GM18951 (cell line): ENCODE data around the gene CEP19.
"Not testable (repeated sequence)": the region's sequence is repeated elsewhere in the genome, so short reads cannot be mapped to it uniquely, and the experiment has no call there.

ENCODE experiments used
- POLR2A ChIP-seq: IDR thresholded peaks from 4 replicates; pipeline ENCODE4 v1.6.1; 2011; ENCODE audit warnings: mild to moderate bottlenecking; ENCODE audit not compliant: insufficient read length, insufficient read depth; ENCODE audit errors: extremely low read depth
- in situ Hi-C: fragments of 300-500 bp; cut with MboI; formaldehyde crosslinking; loops from one replicate; pipeline ENCODE4 v1.12.0; 2022; ENCODE audit warnings: low sequenced_read_pairs, mixed read lengths, inconsistent platforms; ENCODE audit not compliant: unreplicated experiment

CEP19 gene

GRCh38 chr3:196736670-196737374, 24.8 kb upstream of the CEP19 start:
- in situ Hi-C loops: no loop called here
- no peak for TF ChIP-seq POLR2A

- TF ChIP-seq POLR2A: no peak
These were observed 23.7 kb upstream of the CEP19 start for GRCh38 chr3:196735751-196736150.

GRCh38 chr3:196726788-196727675, 15.0 kb upstream of the CEP19 start:
- in situ Hi-C loops: no loop called here
- TF ChIP-seq POLR2A: no peak

More at GRCh38 chr3:196735751-196736150, 23.7 kb upstream of the CEP19 start:
- in situ Hi-C loops: no loop called here

- no peak for TF ChIP-seq POLR2A
- in situ Hi-C loops: no loop called here
These were observed 9.0 kb upstream of the CEP19 start for GRCh38 chr3:196721097-196721496.

GRCh38 chr3:196717162-196717561, 5.1 kb upstream of the CEP19 start:
- in situ Hi-C loops: not testable (repeated sequence)

- no peak for TF ChIP-seq POLR2A
These were observed 714 bp upstream of the CEP19 start for GRCh38 chr3:196712514-196713413.

GRCh38 chr3:196708467-196708866, 3.6 kb downstream of the CEP19 start:
- in situ Hi-C loops: no loop called here
- no peak for TF ChIP-seq POLR2A

More at GRCh38 chr3:196712514-196713413, 714 bp upstream of the CEP19 start:
- in situ Hi-C loops: no loop called here

- no peak for TF ChIP-seq POLR2A
- in situ Hi-C loops: no loop called here
These were observed 4.5 kb downstream of the CEP19 start for GRCh38 chr3:196707566-196707965.

GRCh38 chr3:196706731-196707130, 5.3 kb downstream of the CEP19 start:
- TF ChIP-seq POLR2A: no peak
- in situ Hi-C loops: no loop called here

GRCh38 chr3:196706327-196706726, 5.7 kb downstream of the CEP19 start:
- TF ChIP-seq POLR2A: no peak
- in situ Hi-C loops: no loop called here

- in situ Hi-C loops: no loop called here
- TF ChIP-seq POLR2A: no peak
These were observed 11.2 kb downstream of the CEP19 start for GRCh38 chr3:196700801-196701200.

- in situ Hi-C loops: loop anchor here (25.0 kb wide), 1 partner anchor 437 kb away; no protein-coding TSS in a partner anchor
- no peak for TF ChIP-seq POLR2A
These were observed 12.3 kb downstream of the CEP19 start for GRCh38 chr3:196699749-196700148.

- no peak for TF ChIP-seq POLR2A
- in situ Hi-C loops: loop anchor here (25.0 kb wide), 1 partner anchor 435 kb away; no protein-coding TSS in a partner anchor
These were observed 14.8 kb downstream of the CEP19 start for GRCh38 chr3:196697270-196697669.

- no peak for TF ChIP-seq POLR2A
- in situ Hi-C loops: loop anchor here (25.0 kb wide), 1 partner anchor 434 kb away; no protein-coding TSS in a partner anchor
These were observed 16.2 kb downstream of the CEP19 start for GRCh38 chr3:196695849-196696226.
